ENCODE measurements around the gene PCA3. TPM values are rescaled to one million over a fixed set of nuclear protein-coding genes. Genes with fewer than 3 reads are reported as not detected.

PCA3 gene
- total and polyA plus RNA-seq, 2 donors (not counting 1 experiment from before 2014, with no cell fraction given), result not detected

Other genes with a start within 250 kb of the PCA3 start
- 44.9 and 95.6 TPM in 2 replicates for gene PRUNE2, start 141.7 kb downstream of the PCA3 start, total RNA-seq
- gene PRUNE2, start 141.7 kb downstream of the PCA3 start, polyA plus RNA-seq, result 5.4 and 8.9 TPM in 2 replicates